A673 (cell line): ENCODE measurements around the gene LPP.

ENCODE experiments used
- CTCF ChIP-seq: fragments of 300-800, 200-600 bp; sonication (generic); conservative IDR thresholded peaks from 2 replicates; pipeline ENCODE4 v1.5.1; 2017; ENCODE audit warnings: low read depth, mild to moderate bottlenecking, antibody characterized with exemption, low read length, moderate library complexity, mixed read lengths
- EZH2 ChIP-seq: fragments of 200-600 bp; sonication (generic); IDR thresholded peaks from 2 replicates; pipeline ENCODE4 v1.6.1; 2017; ENCODE audit warnings: borderline replicate concordance, low read depth, mild to moderate bottlenecking, mixed read lengths, antibody characterized with exemption, low read length; ENCODE audit not compliant: poor library complexity, severe bottlenecking

DNA sequence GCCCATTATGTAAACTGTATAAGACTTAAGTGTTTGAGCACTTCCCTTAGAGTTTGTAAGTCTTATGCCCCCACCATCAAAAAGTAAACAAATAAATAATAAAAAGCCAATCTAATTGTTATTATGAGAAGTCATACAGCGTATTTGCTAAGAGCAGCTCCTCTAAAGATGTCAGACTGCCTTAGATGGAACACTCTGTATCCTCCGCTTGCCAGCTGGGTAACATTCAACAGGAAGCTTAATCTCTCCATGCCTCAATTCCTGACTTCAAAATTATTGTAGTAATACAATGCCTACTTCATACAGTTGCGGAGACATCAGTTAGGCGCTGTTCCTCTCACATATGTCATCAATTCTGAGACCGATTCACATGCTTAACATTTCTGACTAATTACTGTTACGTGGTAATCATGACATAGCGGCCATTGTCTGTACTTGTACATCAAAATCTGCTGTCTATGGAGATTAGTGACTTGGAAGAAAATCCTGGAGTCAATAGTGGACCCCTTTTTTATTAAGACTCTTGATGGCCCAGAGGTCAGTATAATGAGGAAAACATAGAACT lies 417.7 kb downstream of the LPP start:
- TF ChIP-seq CTCF (no peak), EZH2 (no peak)
